ENCODE measurements around the gene RERE.

Gene RERE

GRCh38 chr1:8663090-8663802 is 154.2 kb downstream of the RERE start:
- no peak for FAIRE-seq

GRCh38 chr1:8662380-8663072 is 154.9 kb downstream of the RERE start:
- FAIRE-seq, result no peak

- no peak for FAIRE-seq
Observed at GRCh38 chr1:8661185-8662110, 156.0 kb downstream of the RERE start.

GRCh38 chr1:8660411-8660828 is 157.0 kb downstream of the RERE start:
- FAIRE-seq, result no peak

- FAIRE-seq, result no peak
Observed at GRCh38 chr1:8659593-8659992, 157.8 kb downstream of the RERE start.

GRCh38 chr1:8653878-8654277 is 163.6 kb downstream of the RERE start:
- FAIRE-seq, result no peak

GRCh38 chr1:8652467-8653046 is 164.9 kb downstream of the RERE start:
- no peak for FAIRE-seq

- FAIRE-seq, result no peak
Observed at GRCh38 chr1:8651962-8652361, 165.5 kb downstream of the RERE start.

- no peak for FAIRE-seq
Observed at GRCh38 chr1:8651236-8651890, 166.1 kb downstream of the RERE start.

GRCh38 chr1:8649875-8650274 is 167.6 kb downstream of the RERE start:
- FAIRE-seq, result no peak

- FAIRE-seq, result no peak
Observed at GRCh38 chr1:8649027-8649426, 168.4 kb downstream of the RERE start.

- no peak for FAIRE-seq
Observed at GRCh38 chr1:8646996-8647395, 170.4 kb downstream of the RERE start.

- no peak for FAIRE-seq
Observed at GRCh38 chr1:8646189-8646588, 171.3 kb downstream of the RERE start.

GRCh38 chr1:8643542-8644536 is 173.6 kb downstream of the RERE start:
- no peak for FAIRE-seq

- FAIRE-seq, result no peak
Observed at GRCh38 chr1:8642114-8642513, 175.3 kb downstream of the RERE start.

- no peak for FAIRE-seq
Observed at GRCh38 chr1:8641377-8641997, 176.0 kb downstream of the RERE start.

GRCh38 chr1:8640950-8641349 is 176.5 kb downstream of the RERE start:
- FAIRE-seq, result no peak

- no peak for FAIRE-seq
Observed at GRCh38 chr1:8639148-8639547, 178.3 kb downstream of the RERE start.

- FAIRE-seq, result no peak
Observed at GRCh38 chr1:8633741-8634501, 183.5 kb downstream of the RERE start.

GRCh38 chr1:8632102-8632501 is 185.3 kb downstream of the RERE start:
- no peak for FAIRE-seq
